Retinal pigment epithelial cell (primary cell): ENCODE data around the gene TRIM44.

Experiments
- DNase-seq: peaks from one replicate; pipeline ENCODE4 v3.0.0-alpha.2; 2010; ENCODE audit warnings: low read depth
- H3K4me3 ChIP-seq: 2 replicates; pipeline ENCODE4 v1.5.1; 2011; ENCODE audit warnings: mild to moderate bottlenecking, low read length, control low read depth, moderate library complexity
- TF ChIP-seq, protein P1 (sequence below): conservative IDR thresholded peaks from 2 replicates; pipeline ENCODE4 v1.5.1; 2011; ENCODE audit warnings: low read depth, low read length, control low read depth, inconsistent platforms

The TRIM44 gene

GRCh38 chr11:35721651-35722282, 59.2 kb downstream of the TRIM44 start:
- no peak for DNase-seq
- H3K4me3 ChIP-seq, result no peak overlapping the region
- TF ChIP-seq, protein P1, sequence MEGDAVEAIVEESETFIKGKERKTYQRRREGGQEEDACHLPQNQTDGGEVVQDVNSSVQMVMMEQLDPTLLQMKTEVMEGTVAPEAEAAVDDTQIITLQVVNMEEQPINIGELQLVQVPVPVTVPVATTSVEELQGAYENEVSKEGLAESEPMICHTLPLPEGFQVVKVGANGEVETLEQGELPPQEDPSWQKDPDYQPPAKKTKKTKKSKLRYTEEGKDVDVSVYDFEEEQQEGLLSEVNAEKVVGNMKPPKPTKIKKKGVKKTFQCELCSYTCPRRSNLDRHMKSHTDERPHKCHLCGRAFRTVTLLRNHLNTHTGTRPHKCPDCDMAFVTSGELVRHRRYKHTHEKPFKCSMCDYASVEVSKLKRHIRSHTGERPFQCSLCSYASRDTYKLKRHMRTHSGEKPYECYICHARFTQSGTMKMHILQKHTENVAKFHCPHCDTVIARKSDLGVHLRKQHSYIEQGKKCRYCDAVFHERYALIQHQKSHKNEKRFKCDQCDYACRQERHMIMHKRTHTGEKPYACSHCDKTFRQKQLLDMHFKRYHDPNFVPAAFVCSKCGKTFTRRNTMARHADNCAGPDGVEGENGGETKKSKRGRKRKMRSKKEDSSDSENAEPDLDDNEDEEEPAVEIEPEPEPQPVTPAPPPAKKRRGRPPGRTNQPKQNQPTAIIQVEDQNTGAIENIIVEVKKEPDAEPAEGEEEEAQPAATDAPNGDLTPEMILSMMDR, result no peak

- H3K4me3 ChIP-seq, result no peak overlapping the region
Observed at GRCh38 chr11:35722641-35723040, 60.1 kb downstream of the TRIM44 start.

DNA sequence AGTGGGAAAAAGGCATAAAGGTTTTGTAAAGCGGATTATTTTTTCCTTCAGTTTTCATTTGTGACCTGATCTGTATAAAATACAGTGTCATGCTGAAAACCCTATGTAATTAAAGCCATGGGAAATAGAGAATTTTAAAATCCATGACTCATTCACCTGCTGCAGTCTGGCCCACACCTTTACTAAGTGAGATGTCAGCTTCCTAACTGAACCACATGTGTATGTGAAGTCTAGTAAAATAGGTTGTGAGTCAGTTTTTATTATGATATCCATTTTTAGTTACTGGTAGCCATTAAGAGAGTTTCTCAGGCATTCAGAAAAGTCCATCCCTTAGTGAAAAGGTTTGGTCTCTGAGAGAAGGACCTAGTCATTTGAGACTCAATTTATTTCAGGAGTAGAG, 60.9 kb downstream of the TRIM44 start:
- DNase-seq, result no peak
- TF ChIP-seq, protein P1, result no peak

More at GRCh38 chr11:35722641-35723040, 60.1 kb downstream of the TRIM44 start:
- TF ChIP-seq, protein P1, result no peak
- DNase-seq, result no peak

DNA sequence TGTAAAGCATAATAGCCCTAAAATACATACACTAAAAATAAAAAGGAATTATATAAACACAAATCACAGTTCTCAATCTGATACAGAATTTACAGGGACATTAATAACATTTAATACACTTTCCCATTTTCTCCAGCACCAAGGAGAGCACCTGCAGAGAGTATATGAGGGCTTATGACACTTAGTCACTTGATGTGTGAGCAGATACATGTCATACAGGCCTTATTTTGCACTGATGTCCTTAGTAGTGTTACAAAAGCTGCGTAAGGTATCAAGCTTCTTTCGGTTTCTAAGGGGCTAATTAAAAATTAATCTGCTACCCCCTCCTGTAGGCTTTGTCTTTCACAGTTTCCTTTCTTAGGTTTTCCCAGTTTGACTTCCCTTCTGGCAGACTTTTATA, 61.3 kb downstream of the TRIM44 start:
- TF ChIP-seq, protein P1, result no peak
- H3K4me3 ChIP-seq, result no peak overlapping the region
- peak; percentile 9 for DNase-seq

More for the DNA sequence above, 60.9 kb downstream of the TRIM44 start:
- H3K4me3 ChIP-seq, result no peak overlapping the region

DNA sequence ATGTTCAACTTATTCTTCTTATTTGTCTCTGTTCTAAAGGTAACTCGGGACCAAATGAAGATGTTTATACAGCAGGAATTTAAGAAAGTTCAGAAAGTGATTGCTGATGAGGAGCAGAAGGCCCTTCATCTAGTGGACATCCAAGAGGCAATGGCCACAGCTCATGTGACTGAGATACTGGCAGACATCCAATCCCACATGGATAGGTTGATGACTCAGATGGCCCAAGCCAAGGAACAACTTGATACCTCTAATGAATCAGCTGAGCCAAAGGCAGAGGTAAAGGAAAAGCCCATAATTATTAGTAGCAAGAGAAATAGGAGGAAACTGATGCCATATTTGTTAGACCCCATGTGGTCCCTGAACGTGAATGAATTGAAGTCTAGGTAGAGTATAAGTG, 63.3 kb downstream of the TRIM44 start:
- H3K4me3 ChIP-seq, result no peak overlapping the region
- TF ChIP-seq, protein P1, result no peak
- peak; percentile 23 for DNase-seq

GRCh38 chr11:35727140-35727539, 64.6 kb downstream of the TRIM44 start:
- TF ChIP-seq, protein P1, result no peak
- no peak for DNase-seq
- H3K4me3 ChIP-seq, result no peak overlapping the region

DNA sequence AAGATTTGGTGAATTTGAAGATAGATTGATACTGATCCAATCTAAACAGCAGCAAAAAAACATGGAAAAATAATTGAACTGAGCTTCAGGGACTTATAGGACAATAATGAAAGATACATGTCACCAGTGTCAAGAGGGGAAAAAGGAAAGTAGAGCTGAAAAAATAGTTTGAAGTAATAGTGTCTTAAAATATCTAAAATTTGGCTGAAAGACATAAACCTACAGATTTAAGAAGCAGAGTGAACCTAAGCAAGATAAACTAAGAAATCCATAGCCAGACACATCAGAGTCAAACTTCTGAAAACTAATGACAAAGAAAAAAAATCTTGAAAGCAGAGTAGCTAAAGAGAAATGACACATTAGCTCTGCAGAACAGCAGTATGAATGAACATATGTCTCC, 67.7 kb downstream of the TRIM44 start:
- TF ChIP-seq, protein P1, result no peak
- no peak for DNase-seq
- no peak overlapping the region for H3K4me3 ChIP-seq
